ENCODE data around the gene CAMK2D.
"Not testable (repeated sequence)": the region's sequence is repeated elsewhere in the genome, so short reads cannot be mapped to it uniquely, and the experiment has no call there.

The CAMK2D gene

DNA sequence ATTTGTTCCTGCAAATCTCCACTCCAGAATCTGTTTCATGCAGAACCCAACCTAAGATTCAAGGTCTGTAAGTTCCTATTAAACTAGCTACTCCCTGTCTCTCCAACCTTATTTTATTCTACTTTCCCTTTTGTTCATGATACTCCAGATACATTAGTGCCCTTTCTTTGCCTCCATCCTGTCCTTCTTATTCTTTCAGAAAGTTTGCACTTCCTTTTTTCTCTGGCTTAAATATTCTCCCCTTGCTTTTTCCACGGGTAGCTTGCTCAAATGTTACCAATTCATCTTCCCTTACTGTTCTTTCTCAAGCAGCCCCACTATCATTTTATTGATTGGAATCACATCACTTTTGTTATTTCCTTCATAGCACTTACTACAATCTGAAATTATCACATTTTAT, 72.1 kb downstream of the CAMK2D start:
- Histone ChIP-seq H3K4me3 (replicated peaks; ENCODE audit: low read depth, low read length) (no peak overlapping the region), H3K36me3 (ENCODE audit: control insufficient read depth, insufficient read depth, low read length) (no peaks in the 10 kb centered on the region), H3K27me3 (replicated peaks; ENCODE audit: control insufficient read depth, insufficient read depth, low read length) (no peaks in the 10 kb centered on the region)
- TF ChIP-seq, protein P1, sequence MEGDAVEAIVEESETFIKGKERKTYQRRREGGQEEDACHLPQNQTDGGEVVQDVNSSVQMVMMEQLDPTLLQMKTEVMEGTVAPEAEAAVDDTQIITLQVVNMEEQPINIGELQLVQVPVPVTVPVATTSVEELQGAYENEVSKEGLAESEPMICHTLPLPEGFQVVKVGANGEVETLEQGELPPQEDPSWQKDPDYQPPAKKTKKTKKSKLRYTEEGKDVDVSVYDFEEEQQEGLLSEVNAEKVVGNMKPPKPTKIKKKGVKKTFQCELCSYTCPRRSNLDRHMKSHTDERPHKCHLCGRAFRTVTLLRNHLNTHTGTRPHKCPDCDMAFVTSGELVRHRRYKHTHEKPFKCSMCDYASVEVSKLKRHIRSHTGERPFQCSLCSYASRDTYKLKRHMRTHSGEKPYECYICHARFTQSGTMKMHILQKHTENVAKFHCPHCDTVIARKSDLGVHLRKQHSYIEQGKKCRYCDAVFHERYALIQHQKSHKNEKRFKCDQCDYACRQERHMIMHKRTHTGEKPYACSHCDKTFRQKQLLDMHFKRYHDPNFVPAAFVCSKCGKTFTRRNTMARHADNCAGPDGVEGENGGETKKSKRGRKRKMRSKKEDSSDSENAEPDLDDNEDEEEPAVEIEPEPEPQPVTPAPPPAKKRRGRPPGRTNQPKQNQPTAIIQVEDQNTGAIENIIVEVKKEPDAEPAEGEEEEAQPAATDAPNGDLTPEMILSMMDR (IDR thresholded peaks at IDR 0.05; ENCODE audit: insufficient read depth, low read length, poor library complexity, severe bottlenecking): no peak
- no peak for DNase-seq (ENCODE audit: extremely low read depth, insufficient read length)

- H3K27me3 ChIP-seq (replicated peaks; ENCODE audit: control insufficient read depth, insufficient read depth, low read length): no peaks in the 10 kb centered on the region
- no peak for DNase-seq (ENCODE audit: extremely low read depth, insufficient read length)
- H3K36me3 ChIP-seq (ENCODE audit: control insufficient read depth, insufficient read depth, low read length): no peaks in the 10 kb centered on the region
- TF ChIP-seq, protein P1 (IDR thresholded peaks at IDR 0.05; ENCODE audit: insufficient read depth, low read length, poor library complexity, severe bottlenecking): no peak
- no peak overlapping the region for H3K4me3 ChIP-seq (replicated peaks; ENCODE audit: low read depth, low read length)
Observed at GRCh38 chr4:113687067-113687718, 74.3 kb downstream of the CAMK2D start.

- H3K36me3 ChIP-seq (ENCODE audit: control insufficient read depth, insufficient read depth, low read length); H3K27me3 ChIP-seq (replicated peaks; ENCODE audit: control insufficient read depth, insufficient read depth, low read length); H3K4me3 ChIP-seq (replicated peaks; ENCODE audit: low read depth, low read length); DNase-seq (ENCODE audit: extremely low read depth, insufficient read length): not testable (repeated sequence)
Observed at GRCh38 chr4:113685157-113685556, 76.4 kb downstream of the CAMK2D start.

- DNase-seq (ENCODE audit: extremely low read depth, insufficient read length): no peak
- Histone ChIP-seq H3K36me3 (ENCODE audit: control insufficient read depth, insufficient read depth, low read length) (no peaks in the 10 kb centered on the region), H3K27me3 (replicated peaks; ENCODE audit: control insufficient read depth, insufficient read depth, low read length) (no peaks in the 10 kb centered on the region), H3K4me3 (replicated peaks; ENCODE audit: low read depth, low read length) (no peak overlapping the region)
- TF ChIP-seq, protein P1 (IDR thresholded peaks at IDR 0.05; ENCODE audit: insufficient read depth, low read length, poor library complexity, severe bottlenecking): peak; percentile 8
Observed at GRCh38 chr4:113684534-113685091, 76.9 kb downstream of the CAMK2D start.

GRCh38 chr4:113682730-113683537, 78.6 kb downstream of the CAMK2D start:
- TF ChIP-seq, protein P1 (IDR thresholded peaks at IDR 0.05; ENCODE audit: insufficient read depth, low read length, poor library complexity, severe bottlenecking): no peak
- no peaks in the 10 kb centered on the region for H3K36me3 ChIP-seq (ENCODE audit: control insufficient read depth, insufficient read depth, low read length)
- H3K4me3 ChIP-seq (replicated peaks; ENCODE audit: low read depth, low read length): no peak overlapping the region
- peak; percentile 79 for DNase-seq (ENCODE audit: extremely low read depth, insufficient read length)
- H3K27me3 ChIP-seq (replicated peaks; ENCODE audit: control insufficient read depth, insufficient read depth, low read length): no peaks in the 10 kb centered on the region

DNA sequence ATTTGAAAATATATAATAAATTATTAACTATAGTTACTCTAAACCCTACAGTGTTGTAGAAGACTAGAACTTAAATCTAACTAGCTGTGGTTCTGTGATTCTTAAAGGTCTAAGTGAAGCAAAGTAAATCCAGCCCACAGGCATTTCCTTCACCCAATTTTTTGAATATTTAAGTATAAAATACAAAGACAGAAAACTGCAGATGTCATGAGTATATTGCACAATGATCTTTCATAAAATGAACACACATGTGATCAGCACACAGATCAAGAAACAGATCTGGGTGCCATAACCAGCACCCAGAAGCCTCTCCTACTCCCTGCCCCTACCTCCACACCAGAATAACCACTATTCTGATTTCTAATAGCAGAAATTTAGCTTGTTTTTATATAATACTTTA, 82.9 kb downstream of the CAMK2D start:
- no peaks in the 10 kb centered on the region for H3K27me3 ChIP-seq (replicated peaks; ENCODE audit: control insufficient read depth, insufficient read depth, low read length)

More for the DNA sequence above, 82.9 kb downstream of the CAMK2D start:
- TF ChIP-seq, protein P1 (IDR thresholded peaks at IDR 0.05; ENCODE audit: insufficient read depth, low read length, poor library complexity, severe bottlenecking): no peak
- H3K4me3 ChIP-seq (replicated peaks; ENCODE audit: low read depth, low read length): no peak overlapping the region
- no peaks in the 10 kb centered on the region for H3K36me3 ChIP-seq (ENCODE audit: control insufficient read depth, insufficient read depth, low read length)
- DNase-seq (ENCODE audit: extremely low read depth, insufficient read length): no peak

Data from GM06990 (cell line).